Gastrocnemius medialis (tissue), 4 donors: Measurements from ENCODE around the gene GPA33. TPM values are rescaled to one million over a fixed set of nuclear protein-coding genes. Genes with fewer than 3 reads are reported as not detected.
A peak's percentile ranks its signal among the peaks of the same experiment; 100 is the strongest.

ENCODE experiments used
- ATAC-seq, 2 donors: fragments of 150-250 bp; one replicate each; pipeline ENCODE4 v1.9.1; 2016
- DNase-seq, 2 donors: peaks; one replicate each; pipeline ENCODE4 v3.0.0-alpha.2; 2019
- H3K27ac ChIP-seq, 4 donors: fragments of 200-600 bp; sonication (generic); 1 replicate in 1 of 4; 2 replicates in 3 of 4; pipeline ENCODE4 v1.5.1; 2016 to 2018; ENCODE audit warnings: mild to moderate bottlenecking in 2 of 4, moderate library complexity in 1 of 4
- H3K27me3 ChIP-seq, 3 donors: fragments of 200-600 bp; sonication (generic) in 2 of 3; 1 replicate in 1 of 3; 2 replicates in 2 of 3; pipeline versions ENCODE4 v1.5.1 to v1.6.0; 2016 to 2019; ENCODE audit warnings: mild to moderate bottlenecking in 1 of 3, moderate library complexity in 1 of 3
- H3K36me3 ChIP-seq, 2 donors: fragments of 200-600 bp; sonication (generic) in 1 of 2; one replicate each; pipeline ENCODE4 v1.5.1; 2017 to 2018
- H3K4me1 ChIP-seq, 2 donors: fragments of 200-600 bp; sonication (generic) in 1 of 2; one replicate each; pipeline ENCODE4 v1.5.1; 2016 to 2017; ENCODE audit warnings: mild to moderate bottlenecking in 2 of 2
- H3K4me3 ChIP-seq, 4 donors: fragments of 200-600 bp; sonication (generic) in 3 of 4; 1 replicate in 1 of 4; 2 replicates in 3 of 4; pipeline ENCODE4 v1.5.1; 2016 to 2019; ENCODE audit warnings: mild to moderate bottlenecking in 2 of 4
- H3K9me3 ChIP-seq, 3 donors: fragments of 200-600 bp; sonication (generic) in 2 of 3; 1 replicate in 1 of 3; 2 replicates in 2 of 3; pipeline ENCODE4 v1.5.1; 2016 to 2019
- CTCF ChIP-seq, 5 experiments: fragments of 450-650 bp in 3 of 5; fragments of 200-600 bp in 2 of 5; sonication (generic) in 2 of 5; IDR thresholded peaks in 4 of 5; conservative IDR thresholded peaks in 1 of 5; 1 replicate in 4 of 5; 2 replicates in 1 of 5; pipeline ENCODE4 v1.5.1; 2016 to 2019; ENCODE audit warnings: antibody characterized with exemption in 5 of 5, mild to moderate bottlenecking in 3 of 5, moderate library complexity in 3 of 5
- POLR2A ChIP-seq, 2 donors: fragments of 450-650 bp; IDR thresholded peaks; one replicate each; pipeline ENCODE4 v1.6.1; 2017; ENCODE audit warnings: antibody characterized with exemption in 2 of 2, mild to moderate bottlenecking in 2 of 2, moderate library complexity in 2 of 2
- in situ Hi-C, 4 donors: fragments of 200-750 bp; cut with MboI; loops; one replicate each; pipeline versions ENCODE4 v1.15.0 to v1.8.0; 2017; ENCODE audit warnings: low sequenced_read_pairs in 4 of 4
- intact Hi-C: fragments of 100-400 bp; cut with DNase I; formaldehyde crosslinking; loops from one replicate; pipeline ENCODE4 v1.15.1; 2023; ENCODE audit warnings: low total_unique reads
- total RNA-seq, 4 donors: library from RNA; depleted of rRNA; stranded (reverse); fragments of >200 nt; gene quantifications; one replicate each; pipeline versions ENCODE4 v1.1.0 to v1.2.3, GENCODE V29; 2016

GPA33 gene
- total RNA-seq, 4 donors from 2014 or later: 1.9 TPM; not detected in 3

- peak in 1 of 2 donors; percentile 7 for ATAC-seq
- H3K4me1 ChIP-seq: peaks cover 22 to 62% of the 10 kb centered on the region in 2 donors
- H3K27me3 ChIP-seq: no peaks in the 10 kb centered on the region
- intact Hi-C loops (loop anchor here (2.0 to 5.0 kb wide), 3 partner anchors 32 to 84 kb away; partner anchors contain the start of genes GPA33, POU2F1 and STYXL2), in situ Hi-C loops (no loop called here)
- H3K27ac ChIP-seq: peak overlapping the region; percentile 68 to 88 (median 80)
- TF ChIP-seq CTCF (IDR thresholded peaks at IDR 0.05 in 4 of 5, conservative IDR thresholded peaks at IDR 0.05 in 1 of 5) (no peak), POLR2A (IDR thresholded peaks at IDR 0.05) (no peak)
- H3K36me3 ChIP-seq: no peaks in the 10 kb centered on the region
- no peaks in the 10 kb centered on the region for H3K9me3 ChIP-seq
- DNase-seq: no peak
- H3K4me3 ChIP-seq: peak overlapping the region in 1 of 4 donors; percentile 14
Measured at GRCh38 chr1:167136806-167137205, 46.6 kb upstream of the GPA33 start.

GRCh38 chr1:167136191-167136614 lies 46.0 kb upstream of the GPA33 start:
- in situ Hi-C loops: no loop called here

GRCh38 chr1:167135281-167135840 lies 45.2 kb upstream of the GPA33 start:
- DNase-seq: no peak
- intact Hi-C loops: loop anchor here (5.0 kb wide), 1 partner anchor 43 kb away; the partner anchor contains the start of genes GPA33 and STYXL2
- Histone ChIP-seq H3K27me3 (no peaks in the 10 kb centered on the region), H3K36me3 (no peaks in the 10 kb centered on the region), H3K9me3 (no peaks in the 10 kb centered on the region), H3K4me3 (no peak overlapping the region), H3K27ac (peak overlapping the region; percentile 68 to 88 (median 80)), H3K4me1 (peaks cover 23 to 59% of the 10 kb centered on the region in 2 donors)
- in situ Hi-C loops: no loop called here
- no peak for ATAC-seq
- TF ChIP-seq CTCF (IDR thresholded peaks at IDR 0.05 in 4 of 5, conservative IDR thresholded peaks at IDR 0.05 in 1 of 5) (no peak), POLR2A (IDR thresholded peaks at IDR 0.05) (no peak)

More at GRCh38 chr1:167136191-167136614, 46.0 kb upstream of the GPA33 start:
- Histone ChIP-seq H3K4me1 (peaks cover 21 to 59% of the 10 kb centered on the region in 2 donors), H3K9me3 (no peaks in the 10 kb centered on the region), H3K4me3 (no peak overlapping the region), H3K36me3 (no peaks in the 10 kb centered on the region), H3K27ac (peak overlapping the region; percentile 68 to 88 (median 80)), H3K27me3 (no peaks in the 10 kb centered on the region)
- DNase-seq: peak; percentile 81 to 87
- TF ChIP-seq POLR2A (IDR thresholded peaks at IDR 0.05): no peak
- TF ChIP-seq CTCF (IDR thresholded peaks at IDR 0.05 in 4 of 5, conservative IDR thresholded peaks at IDR 0.05 in 1 of 5): no peak
- ATAC-seq: peak; percentile 92 to 96
- intact Hi-C loops: loop anchor here (2.0 to 5.0 kb wide), 3 partner anchors 31 to 85 kb away; partner anchors contain the start of genes GPA33, POU2F1 and STYXL2

- Histone ChIP-seq H3K36me3 (peaks cover 0 to 17% of the 10 kb centered on the region in 2 donors), H3K27ac (no peak overlapping the region), H3K4me3 (no peak overlapping the region), H3K4me1 (peaks cover 22 to 40% of the 10 kb centered on the region in 2 donors), H3K27me3 (no peaks in the 10 kb centered on the region), H3K9me3 (no peaks in the 10 kb centered on the region)
- intact Hi-C loops (no loop called here), in situ Hi-C loops (loop anchor here in 1 of 4 donors (5.0 kb wide), 1 partner anchor 65 kb away; no protein-coding TSS in a partner anchor)
- TF ChIP-seq POLR2A (IDR thresholded peaks at IDR 0.05): no peak
- TF ChIP-seq CTCF (IDR thresholded peaks at IDR 0.05 in 4 of 5, conservative IDR thresholded peaks at IDR 0.05 in 1 of 5): no peak
- DNase-seq (no peak), ATAC-seq (no peak)
Measured at GRCh38 chr1:167132301-167133010, 42.3 kb upstream of the GPA33 start.
